NCI-H446 (cell line): ENCODE data around the gene OSTN.
"Not testable (repeated sequence)": the region's sequence is repeated elsewhere in the genome, so short reads cannot be mapped to it uniquely, and the experiment has no call there.

Source experiments
- DNase-seq, 2 experiments: peaks; one replicate each; lab custom pipeline; 2025; lab: John Stamatoyannopoulos, UW

The OSTN gene

GRCh38 chr3:191235331-191236314, 36.6 kb downstream of the OSTN start:
- DNase-seq = no peak

GRCh38 chr3:191236646-191237045, 37.6 kb downstream of the OSTN start:
- no peak for DNase-seq

GRCh38 chr3:191237047-191237882, 38.2 kb downstream of the OSTN start:
- no peak for DNase-seq

DNA sequence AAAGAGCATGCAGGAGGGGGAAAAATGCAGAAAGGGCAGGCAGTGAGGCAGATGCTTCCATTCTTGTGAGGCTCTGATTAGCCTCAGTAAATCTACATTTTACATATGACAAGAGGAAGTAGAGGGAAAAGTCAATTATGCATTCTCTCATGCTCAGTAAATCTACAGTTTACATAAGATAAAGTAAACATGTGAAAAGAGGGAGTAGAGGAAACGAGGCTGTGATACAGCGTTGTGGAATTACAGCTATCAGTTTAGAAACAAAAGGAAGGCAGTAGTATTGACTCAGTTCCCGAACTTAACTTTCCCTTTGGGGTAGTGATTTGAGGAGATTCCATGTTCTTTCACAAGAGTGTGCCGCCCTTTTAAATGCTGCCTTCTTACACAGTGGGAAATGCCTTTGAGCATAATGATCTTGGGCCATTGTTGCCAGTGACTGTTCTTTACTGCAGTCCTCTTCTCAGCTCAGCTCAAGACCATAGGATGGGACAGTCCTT, 39.3 kb downstream of the OSTN start:
- no peak for DNase-seq

- DNase-seq = no peak
Observed at GRCh38 chr3:191239407-191240031, 40.5 kb downstream of the OSTN start.

GRCh38 chr3:191240486-191240885, 41.4 kb downstream of the OSTN start:
- peak in 1 of 2 experiments; percentile 29 for DNase-seq

- DNase-seq = peak in 1 of 2 experiments; percentile 35
Observed at GRCh38 chr3:191244242-191244867, 45.3 kb downstream of the OSTN start.

DNA sequence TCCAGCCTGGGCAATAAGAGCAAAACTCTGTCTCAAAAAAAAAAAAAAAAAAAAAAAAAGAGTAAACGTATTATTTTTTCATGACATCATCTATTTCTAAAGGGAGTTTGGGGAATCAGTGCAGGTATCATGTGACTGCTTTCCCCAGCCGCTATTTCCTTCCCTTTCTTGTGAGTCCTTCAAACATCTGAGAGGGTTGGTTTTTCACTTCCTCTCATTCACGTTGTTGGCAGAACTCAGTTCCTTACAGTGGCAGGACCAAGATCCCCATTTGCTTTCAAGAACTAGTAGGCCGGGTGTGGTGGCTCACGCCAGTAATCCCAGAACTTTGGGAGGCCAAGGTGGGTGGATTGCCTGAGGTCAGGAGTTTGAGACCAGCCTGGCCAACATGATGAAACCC, 47.0 kb downstream of the OSTN start:
- DNase-seq = not testable (repeated sequence)

DNA sequence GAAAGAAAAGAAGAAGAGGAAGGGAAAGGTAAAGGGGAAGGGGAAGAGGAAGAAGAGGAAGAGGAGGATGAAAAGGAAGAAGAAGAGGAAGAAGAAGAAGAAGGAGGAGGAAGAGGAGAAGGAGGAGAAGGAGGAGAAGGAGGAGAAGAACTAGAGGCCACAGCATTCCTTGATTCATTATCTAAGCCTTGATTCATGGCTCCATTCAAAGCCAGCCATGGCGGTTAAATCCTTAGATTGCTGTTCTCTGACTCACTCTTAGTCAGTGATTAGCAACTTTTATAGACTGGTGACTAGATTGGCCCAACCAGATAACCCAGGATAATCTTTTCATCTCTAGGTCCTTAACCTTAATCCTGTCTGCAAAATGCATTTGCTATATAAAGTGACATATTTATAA, 47.6 kb downstream of the OSTN start:
- no peak for DNase-seq

GRCh38 chr3:191253089-191253799, 54.2 kb downstream of the OSTN start:
- no peak for DNase-seq

- DNase-seq = no peak
Observed at GRCh38 chr3:191254098-191254873, 55.2 kb downstream of the OSTN start.

DNA sequence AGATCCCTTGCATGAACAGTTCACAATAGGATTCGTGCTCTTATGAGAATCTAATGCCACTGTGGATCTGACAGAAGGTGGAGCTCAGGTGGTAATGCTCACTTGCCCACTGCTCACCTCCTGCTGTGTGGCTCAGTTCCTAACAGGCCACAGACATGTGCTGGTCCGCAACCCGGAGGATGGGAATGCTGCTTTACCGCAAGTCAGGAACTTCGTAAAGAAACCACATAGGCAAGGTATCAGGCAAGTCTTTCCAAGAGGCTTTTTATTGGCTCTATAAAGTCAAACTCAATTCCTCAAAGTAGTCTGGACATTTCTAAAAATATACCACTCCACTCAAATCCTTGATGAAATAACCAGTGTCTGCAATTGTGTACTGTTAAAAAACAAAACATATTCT, 56.1 kb downstream of the OSTN start:
- no peak for DNase-seq

- no peak for DNase-seq
Observed at GRCh38 chr3:191256405-191256804, 57.4 kb downstream of the OSTN start.

GRCh38 chr3:191257286-191257685, 58.2 kb downstream of the OSTN start:
- DNase-seq = no peak

- DNase-seq = no peak
Observed at GRCh38 chr3:191259486-191259885, 60.4 kb downstream of the OSTN start.

GRCh38 chr3:191260431-191261303, 61.6 kb downstream of the OSTN start:
- no peak for DNase-seq

DNA sequence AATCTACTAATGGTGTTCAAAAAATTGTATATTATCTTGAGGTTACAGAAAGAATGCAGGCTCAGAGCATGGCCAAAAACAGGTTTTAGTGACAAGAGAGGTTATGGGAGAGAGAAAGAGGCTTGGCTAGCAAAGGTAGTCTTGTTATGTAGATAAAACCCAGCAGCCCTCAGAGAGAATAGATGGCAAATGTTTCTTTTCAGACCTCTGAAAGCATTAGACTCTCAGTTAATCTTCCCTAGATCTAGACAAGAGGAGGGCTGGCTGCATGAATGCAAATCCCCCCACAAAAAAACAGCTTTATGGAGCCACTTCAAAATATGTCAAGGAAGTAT, 62.2 kb downstream of the OSTN start:
- DNase-seq = no peak

DNA sequence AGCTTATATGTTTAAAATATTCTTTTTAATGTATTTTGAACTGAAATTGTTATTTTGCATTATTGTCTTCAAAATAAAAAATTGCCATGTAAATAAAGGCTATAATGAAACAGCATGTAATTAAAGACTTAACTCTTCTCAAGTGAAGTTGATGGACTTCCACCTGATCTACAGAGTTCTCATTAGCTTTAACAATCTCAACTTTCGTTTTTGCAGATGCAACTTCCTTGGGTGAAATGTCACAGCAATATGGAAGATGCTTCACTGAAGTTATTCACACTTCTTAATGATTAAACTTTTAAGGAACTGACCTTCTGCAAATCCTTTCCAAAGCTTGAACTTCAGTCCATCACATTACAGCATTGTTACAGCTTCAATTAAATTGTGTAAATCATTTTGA, 63.6 kb downstream of the OSTN start:
- no peak for DNase-seq

- no peak for DNase-seq
Observed at GRCh38 chr3:191263365-191263764, 64.3 kb downstream of the OSTN start.
